Endometrial microvascular endothelial cells (primary cell): ENCODE data around the gene RGS2. TPM values are rescaled to one million over a fixed set of nuclear protein-coding genes. Genes with fewer than 3 reads are reported as not detected.

Experiments
- in situ Hi-C: cut with HindIII; loops from 2 replicates; pipeline ENCODE4 v1.10.0; 2017; ENCODE audit warnings: low sequenced_read_pairs, low pct_unique_long_range_greater_than_20kb; ENCODE audit errors: inconsistent ontology term
- total RNA-seq: library from RNA; depleted of rRNA; stranded (reverse); fragments of >200 nt; gene quantifications from one replicate; pipeline ENCODE4 v1.2.3, GENCODE V29; 2015; ENCODE audit errors: inconsistent ontology term

Gene RGS2
- total RNA-seq, 1 donor from 2014 or later = 4.2 TPM

GRCh38 chr1:192814805-192815204, 6.0 kb downstream of the RGS2 start:
- in situ Hi-C loops = loop anchor here (25.0 kb wide), 1 partner anchor 197 kb away; no protein-coding TSS in a partner anchor

GRCh38 chr1:192817246-192817645, 8.4 kb downstream of the RGS2 start:
- in situ Hi-C loops = loop anchor here (25.0 kb wide), 1 partner anchor 195 kb away; no protein-coding TSS in a partner anchor

DNA sequence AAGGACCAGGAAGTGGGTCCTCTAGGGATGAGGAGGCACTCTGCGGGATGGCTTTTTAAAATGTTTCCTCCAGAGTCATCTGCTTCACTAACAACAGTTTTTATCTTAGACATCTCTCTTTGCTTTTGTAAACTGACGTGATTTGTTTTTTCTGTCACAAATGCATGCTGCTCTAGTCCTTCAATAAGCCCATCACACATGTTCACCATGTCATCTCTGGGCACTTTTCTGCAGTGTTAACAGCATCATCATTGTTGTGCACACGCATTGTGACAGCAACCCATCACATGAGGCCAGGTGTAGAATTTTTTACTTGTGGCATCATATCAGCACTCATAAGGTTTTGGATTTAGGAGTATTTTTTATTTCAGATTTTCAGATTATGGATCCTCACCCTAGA, 12.5 kb downstream of the RGS2 start:
- in situ Hi-C loops = loop anchor here (25.0 kb wide), 1 partner anchor 191 kb away; no protein-coding TSS in a partner anchor

GRCh38 chr1:192824511-192824910, 15.7 kb downstream of the RGS2 start:
- in situ Hi-C loops = loop anchor here (25.0 kb wide), 1 partner anchor 188 kb away; no protein-coding TSS in a partner anchor

DNA sequence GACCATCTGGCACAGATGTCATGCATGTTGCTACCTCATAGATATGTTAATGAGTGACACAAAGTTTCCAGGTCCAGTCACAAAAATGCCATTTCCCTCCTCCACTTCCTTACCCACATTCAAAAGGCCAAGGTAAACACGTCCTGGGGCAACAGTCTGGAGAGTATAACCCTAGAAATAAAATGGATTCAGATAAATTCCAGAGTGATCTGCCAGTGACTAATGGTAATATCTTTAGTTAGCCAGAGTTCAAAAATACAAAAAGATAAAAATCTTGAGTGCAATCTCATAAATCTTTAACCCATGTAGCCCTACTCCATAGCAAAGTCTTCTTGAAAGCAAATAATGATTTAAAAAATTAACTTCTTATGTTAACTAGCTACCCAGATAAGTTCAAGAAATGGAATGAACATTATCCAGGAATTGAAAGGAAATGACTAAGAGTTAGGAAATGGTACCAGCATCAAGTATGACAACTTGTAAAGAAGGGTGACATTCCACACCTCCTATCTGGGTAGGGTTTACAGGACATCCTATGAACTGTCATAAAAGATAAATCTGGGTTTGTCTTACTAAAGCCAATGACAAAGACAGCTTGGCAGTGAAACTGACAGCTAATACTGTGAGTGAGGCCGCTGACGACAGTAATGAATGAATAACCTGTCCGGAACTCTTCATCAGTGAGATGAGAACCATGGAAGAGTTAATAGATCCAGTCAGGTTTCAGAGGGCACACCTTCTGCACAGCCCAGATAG, 18.1 kb downstream of the RGS2 start:
- in situ Hi-C loops = no loop called here

GRCh38 chr1:192830595-192831246, 21.9 kb downstream of the RGS2 start:
- in situ Hi-C loops = no loop called here

DNA sequence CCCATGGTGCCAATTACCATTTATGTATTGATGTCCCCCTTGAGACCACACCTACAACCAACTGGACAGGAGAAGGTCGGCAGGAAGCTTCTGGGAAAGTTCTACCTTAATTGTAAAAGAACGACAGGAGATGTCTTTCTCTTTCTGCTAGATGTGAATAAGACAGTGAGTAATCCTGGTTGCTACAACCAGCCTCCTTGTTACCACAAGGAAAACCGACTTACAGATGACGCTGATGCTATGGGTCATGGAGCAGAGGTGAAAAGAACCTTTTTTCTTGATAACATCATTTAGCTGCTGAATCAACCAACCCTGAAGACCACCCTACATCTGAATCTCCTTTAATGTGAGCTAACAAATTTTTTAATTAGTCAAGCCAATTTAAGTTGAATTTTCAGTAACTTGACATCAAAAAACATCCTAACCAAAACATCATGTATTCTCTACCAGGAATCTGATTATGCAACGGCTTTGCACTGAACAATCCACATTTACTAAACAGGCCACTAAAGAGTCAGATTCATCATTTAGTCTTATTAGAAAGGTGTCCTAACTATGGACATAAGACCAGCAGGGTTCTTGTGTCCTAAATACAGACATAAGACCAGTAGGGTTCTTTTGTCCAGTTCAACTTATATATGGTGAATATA, 23.0 kb downstream of the RGS2 start:
- in situ Hi-C loops = no loop called here

GRCh38 chr1:192832492-192832891, 23.7 kb downstream of the RGS2 start:
- in situ Hi-C loops = no loop called here

DNA sequence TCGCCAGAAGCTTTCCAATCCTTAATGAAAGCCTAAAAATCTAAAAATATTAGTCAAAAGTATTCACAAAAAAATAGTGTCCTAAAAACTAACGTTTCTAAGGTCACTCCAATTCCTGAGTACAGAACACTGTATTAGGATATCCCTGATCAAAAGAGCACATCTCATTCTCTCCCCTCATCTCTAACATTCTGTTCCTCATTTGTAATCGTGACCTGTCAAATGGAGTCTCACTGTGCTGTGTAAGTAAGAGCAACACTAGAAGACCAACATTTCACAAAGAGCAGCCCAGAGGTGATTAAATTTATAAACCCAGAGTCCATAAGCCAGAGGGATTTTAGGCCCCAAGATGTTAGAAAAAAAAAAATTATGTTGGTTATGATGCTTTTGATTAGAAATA, 26.3 kb downstream of the RGS2 start:
- in situ Hi-C loops = no loop called here

- in situ Hi-C loops = no loop called here
These were observed 30.6 kb downstream of the RGS2 start for GRCh38 chr1:192839162-192840066.

DNA sequence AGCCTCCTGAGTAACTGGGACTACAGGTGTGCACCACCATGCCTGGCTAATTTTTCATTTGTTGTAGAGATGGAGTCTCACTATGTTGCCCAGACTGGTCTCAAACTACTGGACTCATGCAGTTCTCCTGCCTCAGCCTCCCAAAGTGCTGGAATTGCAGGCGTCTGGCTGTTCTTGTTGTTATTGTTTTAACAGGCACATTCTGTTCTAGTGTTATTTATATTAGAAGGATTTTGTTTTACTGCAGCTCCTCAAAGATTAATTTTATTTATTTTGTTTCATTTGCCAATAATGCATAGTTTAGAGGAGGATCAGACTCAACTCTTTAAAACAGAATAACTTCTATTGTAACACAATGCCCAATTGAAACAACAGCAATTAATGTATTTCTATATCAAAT, 35.5 kb downstream of the RGS2 start:
- in situ Hi-C loops = no loop called here

DNA sequence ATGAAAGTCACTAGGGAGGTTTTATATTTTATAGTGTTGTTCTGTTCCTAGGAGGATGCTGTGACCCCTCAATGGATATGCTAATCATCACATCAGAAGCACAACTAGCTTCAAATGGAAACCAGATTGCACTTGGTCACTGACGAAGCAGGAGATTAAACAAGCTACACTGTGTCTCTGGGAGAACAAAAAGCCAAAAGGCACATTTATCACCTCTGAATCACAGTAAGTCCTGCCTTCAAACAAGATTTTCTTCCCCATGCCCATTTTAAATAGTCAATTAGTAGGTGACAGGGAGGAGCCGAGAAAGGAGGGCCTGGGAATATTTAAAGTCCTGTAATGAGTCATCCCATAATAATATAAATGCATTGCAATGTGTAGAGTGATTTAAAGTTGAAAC, 38.1 kb downstream of the RGS2 start:
- in situ Hi-C loops = no loop called here

DNA sequence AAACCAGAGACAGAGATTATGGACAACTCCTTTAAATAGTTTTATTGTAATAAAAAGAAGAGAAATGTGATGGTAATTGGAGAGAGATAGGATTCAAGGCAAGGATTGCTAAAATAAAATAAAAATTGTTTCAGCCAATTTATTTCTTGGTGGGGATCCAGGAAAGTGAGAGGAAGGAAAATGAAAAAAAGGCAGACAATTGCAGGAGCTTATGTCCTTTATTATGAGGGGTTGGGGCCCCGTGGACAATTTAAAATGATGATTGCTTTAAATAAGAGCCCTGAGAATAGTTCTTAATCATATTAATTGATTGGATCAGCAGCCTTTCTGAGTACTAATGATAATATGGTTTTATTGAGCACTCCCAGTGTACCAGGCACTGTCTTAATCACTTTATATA, 40.2 kb downstream of the RGS2 start:
- in situ Hi-C loops = no loop called here

GRCh38 chr1:192849442-192849841, 40.6 kb downstream of the RGS2 start:
- in situ Hi-C loops = no loop called here

DNA sequence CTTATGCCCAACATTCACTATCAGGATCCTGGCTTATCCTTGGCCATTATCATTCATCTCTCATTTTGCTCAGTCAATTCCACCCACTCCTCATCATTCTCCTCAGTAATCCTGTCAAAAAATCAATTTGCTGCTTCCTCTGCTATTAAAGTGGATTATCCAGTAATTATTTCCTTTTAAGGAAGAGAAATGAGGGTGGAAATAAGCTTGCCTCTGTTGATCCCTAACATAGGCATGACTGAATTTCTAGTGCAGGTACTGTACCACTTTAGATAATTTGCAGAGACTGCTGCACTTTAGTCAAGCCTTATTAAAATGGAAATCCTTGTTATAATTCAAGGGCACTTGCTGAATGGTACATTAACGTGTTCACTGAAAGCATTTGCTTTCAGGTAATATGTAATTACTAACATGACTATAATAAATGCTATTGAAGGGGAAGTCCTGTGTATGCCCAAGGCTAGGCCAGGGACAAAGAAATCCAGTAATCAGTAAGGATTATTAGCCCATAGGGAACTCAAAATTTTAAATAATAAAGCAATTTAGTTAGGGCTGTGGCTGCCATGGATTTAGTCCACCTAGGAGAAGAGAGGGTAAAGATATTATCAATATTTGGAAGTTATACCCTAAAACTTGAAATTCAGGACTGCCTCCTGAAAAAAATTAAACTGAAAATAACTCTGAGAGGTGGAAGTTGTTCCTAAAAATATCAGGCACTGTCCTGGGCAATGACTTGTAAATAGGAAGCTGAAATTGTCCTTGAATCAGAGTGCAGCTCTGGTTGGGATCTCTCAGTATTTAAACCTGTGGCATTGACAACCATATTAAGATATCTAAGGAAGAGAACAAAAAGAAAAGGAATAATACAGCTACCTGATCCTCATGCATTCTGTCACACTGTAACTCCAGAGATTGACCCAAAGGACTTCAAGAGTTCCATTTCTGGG, 43.4 kb downstream of the RGS2 start:
- in situ Hi-C loops = no loop called here

GRCh38 chr1:192858456-192858855, 49.6 kb downstream of the RGS2 start:
- in situ Hi-C loops = no loop called here

- in situ Hi-C loops = no loop called here
These were observed 51.0 kb downstream of the RGS2 start for GRCh38 chr1:192859808-192860207.
